ENCODE results near the gene POLH. TPM values are rescaled to one million over a fixed set of nuclear protein-coding genes. Genes with fewer than 3 reads are reported as not detected.
A peak's percentile ranks its signal among the peaks of the same experiment; 100 is the strongest.

The POLH gene
- total and polyA plus RNA-seq, 9 of the 15 experiments (the other 6 are each of a cell fraction or from before 2014, with no cell fraction given): 5.8 to 31.6 (median 20.6) TPM

GRCh38 chr6:43575772-43576551 is at the start of gene POLH, which contains the start of gene XPO5 (continued):
- TF ChIP-seq, protein P1, sequence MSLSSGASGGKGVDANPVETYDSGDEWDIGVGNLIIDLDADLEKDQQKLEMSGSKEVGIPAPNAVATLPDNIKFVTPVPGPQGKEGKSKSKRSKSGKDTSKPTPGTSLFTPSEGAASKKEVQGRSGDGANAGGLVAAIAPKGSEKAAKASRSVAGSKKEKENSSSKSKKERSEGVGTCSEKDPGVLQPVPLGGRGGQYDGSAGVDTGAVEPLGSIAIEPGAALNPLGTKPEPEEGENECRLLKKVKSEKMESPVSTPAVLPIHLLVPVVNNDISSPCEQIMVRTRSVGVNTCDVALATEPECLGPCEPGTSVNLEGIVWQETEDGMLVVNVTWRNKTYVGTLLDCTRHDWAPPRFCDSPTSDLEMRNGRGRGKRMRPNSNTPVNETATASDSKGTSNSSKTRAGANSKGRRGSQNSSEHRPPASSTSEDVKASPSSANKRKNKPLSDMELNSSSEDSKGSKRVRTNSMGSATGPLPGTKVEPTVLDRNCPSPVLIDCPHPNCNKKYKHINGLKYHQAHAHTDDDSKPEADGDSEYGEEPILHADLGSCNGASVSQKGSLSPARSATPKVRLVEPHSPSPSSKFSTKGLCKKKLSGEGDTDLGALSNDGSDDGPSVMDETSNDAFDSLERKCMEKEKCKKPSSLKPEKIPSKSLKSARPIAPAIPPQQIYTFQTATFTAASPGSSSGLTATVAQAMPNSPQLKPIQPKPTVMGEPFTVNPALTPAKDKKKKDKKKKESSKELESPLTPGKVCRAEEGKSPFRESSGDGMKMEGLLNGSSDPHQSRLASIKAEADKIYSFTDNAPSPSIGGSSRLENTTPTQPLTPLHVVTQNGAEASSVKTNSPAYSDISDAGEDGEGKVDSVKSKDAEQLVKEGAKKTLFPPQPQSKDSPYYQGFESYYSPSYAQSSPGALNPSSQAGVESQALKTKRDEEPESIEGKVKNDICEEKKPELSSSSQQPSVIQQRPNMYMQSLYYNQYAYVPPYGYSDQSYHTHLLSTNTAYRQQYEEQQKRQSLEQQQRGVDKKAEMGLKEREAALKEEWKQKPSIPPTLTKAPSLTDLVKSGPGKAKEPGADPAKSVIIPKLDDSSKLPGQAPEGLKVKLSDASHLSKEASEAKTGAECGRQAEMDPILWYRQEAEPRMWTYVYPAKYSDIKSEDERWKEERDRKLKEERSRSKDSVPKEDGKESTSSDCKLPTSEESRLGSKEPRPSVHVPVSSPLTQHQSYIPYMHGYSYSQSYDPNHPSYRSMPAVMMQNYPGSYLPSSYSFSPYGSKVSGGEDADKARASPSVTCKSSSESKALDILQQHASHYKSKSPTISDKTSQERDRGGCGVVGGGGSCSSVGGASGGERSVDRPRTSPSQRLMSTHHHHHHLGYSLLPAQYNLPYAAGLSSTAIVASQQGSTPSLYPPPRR (CRISPR knock-in tag; IDR thresholded peaks at IDR 0.05; ENCODE audit: borderline replicate concordance): peak; percentile 71
- no peak for TF ChIP-seq PATZ1 (CRISPR knock-in tag; IDR thresholded peaks at IDR 0.05; ENCODE audit: borderline replicate concordance)
- TF ChIP-seq, protein P2, sequence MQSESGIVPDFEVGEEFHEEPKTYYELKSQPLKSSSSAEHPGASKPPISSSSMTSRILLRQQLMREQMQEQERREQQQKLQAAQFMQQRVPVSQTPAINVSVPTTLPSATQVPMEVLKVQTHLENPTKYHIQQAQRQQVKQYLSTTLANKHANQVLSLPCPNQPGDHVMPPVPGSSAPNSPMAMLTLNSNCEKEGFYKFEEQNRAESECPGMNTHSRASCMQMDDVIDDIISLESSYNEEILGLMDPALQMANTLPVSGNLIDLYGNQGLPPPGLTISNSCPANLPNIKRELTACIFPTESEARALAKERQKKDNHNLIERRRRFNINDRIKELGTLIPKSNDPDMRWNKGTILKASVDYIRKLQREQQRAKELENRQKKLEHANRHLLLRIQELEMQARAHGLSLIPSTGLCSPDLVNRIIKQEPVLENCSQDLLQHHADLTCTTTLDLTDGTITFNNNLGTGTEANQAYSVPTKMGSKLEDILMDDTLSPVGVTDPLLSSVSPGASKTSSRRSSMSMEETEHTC (IDR thresholded peaks at IDR 0.05): peak; percentile 14; the same call in 1 of the 2 replicates
- 0 out of 2 replicates have a peak, but pooled peaks have one; percentile 14 for TF ChIP-seq ERF (CRISPR knock-in tag; IDR thresholded peaks at IDR 0.05)
- peak; percentile 36 for TF ChIP-seq TCF3 (CRISPR knock-in tag; IDR thresholded peaks at IDR 0.05)
- peak; percentile 82 for TF ChIP-seq CREM (IDR thresholded peaks at IDR 0.05; ENCODE audit: low read depth)
- TF ChIP-seq SPI1 (IDR thresholded peaks at IDR 0.05; ENCODE audit: borderline replicate concordance, low read depth, low read length): peak; percentile 32; the same call in 1 of the 2 replicates
- TF ChIP-seq ZNF592 (IDR thresholded peaks at IDR 0.05): 0 out of 2 replicates have a peak, but pooled peaks have one; percentile 12
- TF ChIP-seq ZNF175 (CRISPR knock-in tag; IDR thresholded peaks at IDR 0.05; ENCODE audit: low read depth): 0 out of 2 replicates have a peak, but pooled peaks have one; percentile 32
- TF ChIP-seq SMARCC2 (IDR thresholded peaks at IDR 0.05; ENCODE audit: low read depth): 0 out of 2 replicates have a peak, but pooled peaks have one; percentile 24
- no peak for TF ChIP-seq RNF2 (IDR thresholded peaks at IDR 0.05)
- TF ChIP-seq TFAP4 (CRISPR knock-in tag; IDR thresholded peaks at IDR 0.05; ENCODE audit: borderline replicate concordance): peak; percentile 95
